Glutamatergic neuron (in vitro differentiated cells): Measurements from ENCODE around the gene MRPL4. TPM values are rescaled to one million over a fixed set of nuclear protein-coding genes. Genes with fewer than 3 reads are reported as not detected.

Source experiments
- DNase-seq: peaks from one replicate; pipeline ENCODE4 v3.0.0; 2022
- H3K27ac Mint-ChIP-seq: one replicate; pipeline ENCODE4 v1.8.0; 2020; ENCODE audit warnings: mild to moderate bottlenecking, mixed read lengths, inconsistent platforms; ENCODE audit not compliant: unreplicated experiment
- H3K27me3 Mint-ChIP-seq: one replicate; pipeline ENCODE4 v1.8.0; 2020; ENCODE audit warnings: mild to moderate bottlenecking, moderate library complexity, mixed read lengths, inconsistent platforms; ENCODE audit not compliant: unreplicated experiment
- H3K36me3 Mint-ChIP-seq: one replicate; pipeline ENCODE4 v1.8.0; 2020; ENCODE audit warnings: mild to moderate bottlenecking, mixed read lengths, inconsistent platforms; ENCODE audit not compliant: unreplicated experiment
- H3K4me1 Mint-ChIP-seq: one replicate; pipeline ENCODE4 v1.8.0; 2020; ENCODE audit warnings: mild to moderate bottlenecking, low read depth, mixed read lengths, inconsistent platforms; ENCODE audit not compliant: unreplicated experiment
- H3K4me3 Mint-ChIP-seq: one replicate; pipeline ENCODE4 v1.8.0; 2020; ENCODE audit warnings: mild to moderate bottlenecking, mixed read lengths, inconsistent platforms; ENCODE audit not compliant: unreplicated experiment
- H3K9me3 Mint-ChIP-seq: one replicate; pipeline ENCODE4 v1.8.0; 2020; ENCODE audit warnings: mild to moderate bottlenecking, moderate library complexity, mixed read lengths, inconsistent platforms; ENCODE audit not compliant: unreplicated experiment
- CTCF ChIP-seq: fragments of 200-600 bp; sonication (generic); IDR thresholded peaks from one replicate; pipeline ENCODE4 v1.5.0; 2021; ENCODE audit not compliant: partially characterized antibody, unreplicated experiment
- total RNA-seq: library from RNA; stranded (reverse); fragmentation: NEBNext Ultra II Directional; extraction: Animal tissue kit (Norgen Biotek cat#: 25700); gene quantifications from one replicate; pipeline ENCODE4 v1.2.1, GENCODE V29; 2021; ENCODE audit not compliant: unreplicated experiment

MRPL4 gene
- total RNA-seq, 1 donor from 2014 or later = 42.8 TPM

- no peak for DNase-seq
- no peaks in the 10 kb centered on the region for H3K4me1 Mint-ChIP-seq
- TF ChIP-seq CTCF = no peak
- peaks cover 2% of the 10 kb centered on the region for H3K36me3 Mint-ChIP-seq
- H3K9me3 Mint-ChIP-seq = no peaks in the 10 kb centered on the region
- no peak overlapping the region for H3K27ac Mint-ChIP-seq
- no peak overlapping the region for H3K4me3 Mint-ChIP-seq
- peaks cover 3% of the 10 kb centered on the region for H3K27me3 Mint-ChIP-seq
Measured at GRCh38 chr19:10262771-10263170, 10.8 kb downstream of the MRPL4 start.

GRCh38 chr19:10266706-10267105 is 14.7 kb downstream of the MRPL4 start:
- no peak for TF ChIP-seq CTCF
- Mint-ChIP-seq H3K4me3 (peak overlapping the region; percentile 25), H3K36me3 (no peaks in the 10 kb centered on the region), H3K4me1 (no peaks in the 10 kb centered on the region), H3K27ac (no peak overlapping the region), H3K9me3 (no peaks in the 10 kb centered on the region), H3K27me3 (peaks cover 4% of the 10 kb centered on the region)
- DNase-seq = no peak

- no peaks in the 10 kb centered on the region for H3K9me3 Mint-ChIP-seq
- no peak for TF ChIP-seq CTCF
- H3K36me3 Mint-ChIP-seq = no peaks in the 10 kb centered on the region
- H3K4me1 Mint-ChIP-seq = no peaks in the 10 kb centered on the region
- H3K4me3 Mint-ChIP-seq = no peak overlapping the region
- DNase-seq = no peak
- H3K27me3 Mint-ChIP-seq = peaks cover 5% of the 10 kb centered on the region
- no peak overlapping the region for H3K27ac Mint-ChIP-seq
Measured at GRCh38 chr19:10268071-10268470, 16.1 kb downstream of the MRPL4 start.

DNA sequence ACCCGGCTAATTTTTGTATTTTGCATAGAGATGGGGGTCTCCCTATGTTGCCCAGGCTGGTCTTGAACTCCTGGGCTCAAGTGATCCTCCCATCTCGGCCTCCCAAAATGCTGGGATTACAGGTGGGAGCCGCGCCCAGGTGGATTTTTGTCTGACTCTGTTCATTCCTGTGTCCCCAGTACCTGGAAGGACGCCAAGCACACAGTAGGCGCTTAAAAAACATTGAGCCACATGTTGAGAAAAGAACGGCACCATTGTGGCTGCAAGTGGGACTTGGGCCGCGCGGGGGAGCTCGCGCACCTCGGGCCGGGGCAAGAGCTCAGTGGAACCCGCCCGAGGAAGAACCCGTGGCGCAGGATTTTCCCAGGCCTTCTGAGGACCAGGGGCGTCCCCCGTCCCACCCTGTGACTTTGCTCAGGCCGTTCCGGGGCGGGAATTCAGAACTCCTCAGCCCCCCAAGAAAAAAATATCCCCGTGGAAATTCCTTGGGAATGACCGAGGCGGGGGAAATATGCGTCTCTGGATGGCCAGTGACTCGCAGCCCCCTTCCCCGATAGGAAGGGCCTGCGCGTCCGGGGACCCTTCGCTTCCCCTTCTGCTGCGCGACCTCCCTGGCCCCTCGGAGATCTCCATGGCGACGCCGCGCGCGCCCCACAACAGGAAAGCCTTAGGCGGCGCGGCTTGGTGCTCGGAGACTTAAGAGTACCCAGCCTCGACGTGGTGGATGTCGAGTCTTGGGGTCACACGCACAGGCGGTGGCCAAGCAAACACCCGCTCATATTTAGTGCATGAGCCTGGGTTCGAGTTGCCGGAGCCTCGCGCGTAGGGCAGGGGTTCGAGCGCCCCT is 17.5 kb downstream of the MRPL4 start:
- no peaks in the 10 kb centered on the region for H3K36me3 Mint-ChIP-seq
- peak; percentile 86 for DNase-seq
- no peaks in the 10 kb centered on the region for H3K9me3 Mint-ChIP-seq
- peaks cover 7% of the 10 kb centered on the region for H3K27me3 Mint-ChIP-seq
- H3K27ac Mint-ChIP-seq = no peak overlapping the region
- H3K4me3 Mint-ChIP-seq = no peak overlapping the region
- no peaks in the 10 kb centered on the region for H3K4me1 Mint-ChIP-seq
- TF ChIP-seq CTCF = peak; percentile 80

DNA sequence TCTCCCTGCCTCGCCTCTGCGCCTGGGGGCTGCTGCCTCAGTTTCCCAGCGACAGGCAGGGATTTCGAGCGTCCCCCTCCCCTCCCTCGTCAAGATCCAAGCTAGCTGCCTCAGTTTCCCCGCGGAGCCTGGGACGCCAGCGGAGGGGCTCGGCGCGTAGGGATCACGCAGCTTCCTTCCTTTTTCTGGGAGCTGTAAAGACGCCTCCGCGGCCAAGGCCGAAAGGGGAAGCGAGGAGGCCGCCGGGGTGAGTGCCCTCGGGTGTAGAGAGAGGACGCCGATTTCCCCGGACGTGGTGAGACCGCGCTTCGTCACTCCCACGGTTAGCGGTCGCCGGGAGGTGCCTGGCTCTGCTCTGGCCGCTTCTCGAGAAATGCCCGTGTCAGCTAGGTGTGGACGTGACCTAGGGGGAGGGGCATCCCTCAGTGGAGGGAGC is 18.2 kb downstream of the MRPL4 start:
- no peak for TF ChIP-seq CTCF
- H3K4me3 Mint-ChIP-seq = no peak overlapping the region
- H3K36me3 Mint-ChIP-seq = no peaks in the 10 kb centered on the region
- no peak for DNase-seq
- H3K4me1 Mint-ChIP-seq = no peaks in the 10 kb centered on the region
- no peak overlapping the region for H3K27ac Mint-ChIP-seq
- no peaks in the 10 kb centered on the region for H3K9me3 Mint-ChIP-seq
- H3K27me3 Mint-ChIP-seq = peaks cover 8% of the 10 kb centered on the region
